Measurements from ENCODE around the gene NOTCH4.

Gene NOTCH4

GRCh38 chr6:32166411-32167061 lies 57.3 kb downstream of the NOTCH4 start:
- no peaks in the 10 kb centered on the region for H3K9me3 ChIP-seq (ENCODE audit: control insufficient read depth, low read length)
- H3K36me3 ChIP-seq (ENCODE audit: control insufficient read depth, insufficient read depth, low read length): no peaks in the 10 kb centered on the region
- H3K4me2 ChIP-seq (ENCODE audit: low read length): no peak overlapping the region
- no peak overlapping the region for H3K4me3 ChIP-seq (ENCODE audit: low read depth, low read length)
- H3K9ac ChIP-seq: no peak overlapping the region
- TF ChIP-seq CTCF (IDR thresholded peaks at IDR 0.05): no peak
- H3K27me3 ChIP-seq (ENCODE audit: control insufficient read depth, insufficient read depth, low read length): no peaks in the 10 kb centered on the region
- H3K4me1 ChIP-seq: no peaks in the 10 kb centered on the region
- H3K27ac ChIP-seq: no peak overlapping the region
- H2AFZ ChIP-seq: no peak overlapping the region
- no peaks in the 10 kb centered on the region for H3K79me2 ChIP-seq

DNA sequence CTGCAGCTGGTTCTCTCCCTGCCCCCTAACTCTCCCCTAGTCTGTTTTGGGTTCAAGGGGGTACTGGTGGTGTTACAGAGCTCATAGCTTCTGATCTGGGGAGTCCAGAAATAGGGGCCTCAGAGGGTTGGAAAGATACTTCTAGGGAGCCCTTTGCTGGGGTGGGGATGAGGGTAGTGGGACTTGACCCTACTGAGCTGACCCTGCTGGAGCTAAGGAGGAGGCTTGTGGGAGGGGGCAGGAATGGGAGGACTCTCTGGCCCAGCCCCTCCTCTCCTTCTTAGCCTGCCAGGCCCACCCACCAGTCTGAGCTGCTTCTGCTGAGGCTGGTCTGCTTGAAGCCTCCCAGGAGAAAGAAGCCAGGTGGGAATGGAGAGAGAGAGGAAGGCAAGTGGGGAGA lies 59.6 kb downstream of the NOTCH4 start, which contains the start of gene EGFL8:
EGFL8 (plus strand) TSS at position 301 of the 400 bp plus-strand sequence. CDS start 1,571 bp downstream, outside the sequence.
- Histone ChIP-seq H3K27ac (peak within 1 kb of the TSS; percentile 11), H2AFZ (no peak within 1 kb of the TSS), H3K4me3 (ENCODE audit: low read depth, low read length) (no peak within 1 kb of the TSS), H3K4me1 (no peaks in the 10 kb centered on the region), H3K36me3 (ENCODE audit: control insufficient read depth, insufficient read depth, low read length) (no peaks in the 10 kb centered on the region), H3K9ac (no peak within 1 kb of the TSS), H3K27me3 (ENCODE audit: control insufficient read depth, insufficient read depth, low read length) (no peaks in the 10 kb centered on the region), H3K9me3 (ENCODE audit: control insufficient read depth, low read length) (no peaks in the 10 kb centered on the region), H3K4me2 (ENCODE audit: low read length) (no peak within 1 kb of the TSS), H3K79me2 (no peaks in the 10 kb centered on the region)
- TF ChIP-seq CTCF (IDR thresholded peaks at IDR 0.05): no peak

GRCh38 chr6:32163559-32164258 lies 60.2 kb downstream of the NOTCH4 start:
- no peak for TF ChIP-seq CTCF (IDR thresholded peaks at IDR 0.05)
- H3K4me2 ChIP-seq (ENCODE audit: low read length): no peak overlapping the region
- no peaks in the 10 kb centered on the region for H3K36me3 ChIP-seq (ENCODE audit: control insufficient read depth, insufficient read depth, low read length)
- no peak overlapping the region for H3K9ac ChIP-seq
- H3K4me3 ChIP-seq (ENCODE audit: low read depth, low read length): no peak overlapping the region
- H3K4me1 ChIP-seq: no peaks in the 10 kb centered on the region
- H3K27ac ChIP-seq: peak overlapping the region; percentile 11
- H3K79me2 ChIP-seq: no peaks in the 10 kb centered on the region
- H2AFZ ChIP-seq: no peak overlapping the region
- H3K9me3 ChIP-seq (ENCODE audit: control insufficient read depth, low read length): no peaks in the 10 kb centered on the region
- H3K27me3 ChIP-seq (ENCODE audit: control insufficient read depth, insufficient read depth, low read length): no peaks in the 10 kb centered on the region

DNA sequence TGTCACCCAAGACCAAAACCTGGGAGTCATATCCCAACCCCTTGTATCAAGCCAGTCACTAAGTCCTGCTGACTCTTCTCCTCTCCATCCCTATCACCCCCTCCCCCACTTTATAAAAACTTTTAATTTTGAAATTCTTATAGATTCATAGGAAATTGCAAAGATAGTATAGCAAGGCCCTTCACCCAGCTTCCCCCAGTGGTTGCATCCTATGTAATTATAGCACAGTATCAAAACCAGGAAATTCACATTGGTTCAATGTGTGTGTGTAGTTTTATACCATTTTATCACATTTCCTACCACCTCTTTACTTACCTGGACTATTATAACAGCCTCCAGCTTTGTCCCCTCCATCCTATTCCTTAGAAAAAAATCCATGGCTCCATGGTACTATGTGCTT lies 65.8 kb downstream of the NOTCH4 start:
- no peak overlapping the region for H3K4me3 ChIP-seq (ENCODE audit: low read depth, low read length)
- peaks cover 3% of the 10 kb centered on the region for H3K4me1 ChIP-seq
- H3K27ac ChIP-seq: no peak overlapping the region
- H3K9me3 ChIP-seq (ENCODE audit: control insufficient read depth, low read length): no peaks in the 10 kb centered on the region
- no peak overlapping the region for H2AFZ ChIP-seq
- no peaks in the 10 kb centered on the region for H3K27me3 ChIP-seq (ENCODE audit: control insufficient read depth, insufficient read depth, low read length)
- H3K79me2 ChIP-seq: peaks cover 9% of the 10 kb centered on the region
- no peak overlapping the region for H3K9ac ChIP-seq
- no peak overlapping the region for H3K4me2 ChIP-seq (ENCODE audit: low read length)
- H3K36me3 ChIP-seq (ENCODE audit: control insufficient read depth, insufficient read depth, low read length): no peaks in the 10 kb centered on the region
- no peak for TF ChIP-seq CTCF (IDR thresholded peaks at IDR 0.05)
